ENCODE results near the gene OSBPL7.

The OSBPL7 gene

DNA sequence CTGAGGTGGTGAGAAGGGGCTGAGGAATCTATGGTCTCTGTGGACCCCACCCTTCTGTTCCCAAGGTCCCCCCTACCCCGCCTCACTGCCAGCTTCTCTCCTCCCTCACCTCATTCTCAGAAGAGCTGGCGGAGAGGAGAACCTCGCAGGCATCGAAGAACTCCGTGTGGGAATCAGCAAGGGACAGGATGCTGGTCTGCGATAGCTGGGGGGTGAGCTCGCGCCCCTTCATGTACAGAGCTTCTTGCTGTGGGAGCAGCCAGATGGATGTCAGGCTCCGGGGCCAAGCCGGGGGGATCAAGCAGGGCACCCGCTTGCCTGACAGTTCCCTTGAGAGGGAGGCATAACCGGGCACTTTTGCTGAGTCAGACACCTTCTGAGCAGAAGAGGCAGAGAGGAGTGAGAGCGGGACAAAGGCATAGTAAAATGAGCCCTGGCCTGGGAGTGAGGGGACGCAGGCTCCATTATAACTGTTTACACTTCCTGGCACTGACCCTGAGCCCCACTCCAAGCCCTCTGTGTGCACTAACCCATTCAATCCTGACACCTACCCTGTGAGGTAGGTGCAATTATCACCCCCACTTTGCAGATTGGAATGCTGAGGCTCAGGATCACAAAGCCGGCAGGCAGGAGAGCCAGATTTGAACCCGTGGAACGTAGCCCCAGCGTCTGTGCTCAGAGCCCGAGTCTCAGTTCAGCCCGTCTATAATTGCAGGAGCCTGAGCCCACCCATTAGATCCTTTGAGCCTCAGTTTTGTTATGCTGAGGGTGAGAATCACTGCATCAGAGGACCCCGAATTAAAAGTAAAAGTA lies 6.3 kb downstream of the OSBPL7 start:
- Mint-ChIP-seq H3K4me3 (no peak overlapping the region), H3K9me3 (no peaks in the 10 kb centered on the region), H3K27ac (ENCODE audit: low read depth) (peak overlapping the region; percentile 55), H3K27me3 (no peaks in the 10 kb centered on the region), H3K36me3 (ENCODE audit: insufficient read depth) (peaks cover 46% of the 10 kb centered on the region), H3K4me1 (peaks cover 31% of the 10 kb centered on the region)
- no peak for ATAC-seq (replicated peaks; ENCODE audit: extremely low read depth, poor library complexity, severe bottlenecking)
- DNase-seq (ENCODE audit: low spot score in 2 of 2) = no peak

DNA sequence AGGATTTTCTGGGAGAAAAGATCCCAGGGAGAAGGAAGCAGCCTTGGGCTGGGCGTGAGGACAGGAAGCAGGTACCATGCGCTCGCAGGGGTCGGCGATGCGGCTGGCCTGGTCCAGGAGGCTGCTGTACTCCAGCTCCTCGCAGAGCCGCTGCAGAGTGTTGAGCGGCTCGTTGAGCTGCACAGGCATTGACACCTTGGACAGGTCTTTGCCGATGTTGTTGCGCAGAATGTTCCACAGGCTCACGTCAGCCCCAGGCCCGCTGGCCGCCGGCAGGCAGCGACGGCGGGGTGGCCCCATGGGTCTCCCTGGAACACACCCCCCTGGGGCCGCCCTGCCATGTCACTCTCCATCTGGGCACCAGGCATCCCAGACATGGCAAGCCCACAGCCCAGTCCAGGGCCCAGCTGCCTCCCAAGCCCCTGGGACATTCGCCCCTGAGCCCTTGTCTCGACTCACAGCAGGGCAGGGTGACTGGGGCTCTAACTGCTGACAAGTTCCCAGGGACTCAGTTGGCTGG lies 8.0 kb downstream of the OSBPL7 start:
- no peak for ATAC-seq (replicated peaks; ENCODE audit: extremely low read depth, poor library complexity, severe bottlenecking)
- Mint-ChIP-seq H3K9me3 (no peaks in the 10 kb centered on the region), H3K27ac (ENCODE audit: low read depth) (no peak overlapping the region), H3K36me3 (ENCODE audit: insufficient read depth) (peaks cover 55% of the 10 kb centered on the region), H3K4me1 (peaks cover 33% of the 10 kb centered on the region), H3K4me3 (no peak overlapping the region), H3K27me3 (no peaks in the 10 kb centered on the region)
- no peak for DNase-seq (ENCODE audit: low spot score in 2 of 2)

GRCh38 chr17:47813077-47813476 lies 8.5 kb downstream of the OSBPL7 start:
- Mint-ChIP-seq H3K4me1 (peaks cover 33% of the 10 kb centered on the region), H3K27me3 (no peaks in the 10 kb centered on the region), H3K27ac (ENCODE audit: low read depth) (no peak overlapping the region), H3K4me3 (no peak overlapping the region), H3K36me3 (ENCODE audit: insufficient read depth) (peaks cover 56% of the 10 kb centered on the region), H3K9me3 (no peaks in the 10 kb centered on the region)
- ATAC-seq (replicated peaks; ENCODE audit: extremely low read depth, poor library complexity, severe bottlenecking) = no peak
- DNase-seq (ENCODE audit: low spot score in 2 of 2) = no peak

DNA sequence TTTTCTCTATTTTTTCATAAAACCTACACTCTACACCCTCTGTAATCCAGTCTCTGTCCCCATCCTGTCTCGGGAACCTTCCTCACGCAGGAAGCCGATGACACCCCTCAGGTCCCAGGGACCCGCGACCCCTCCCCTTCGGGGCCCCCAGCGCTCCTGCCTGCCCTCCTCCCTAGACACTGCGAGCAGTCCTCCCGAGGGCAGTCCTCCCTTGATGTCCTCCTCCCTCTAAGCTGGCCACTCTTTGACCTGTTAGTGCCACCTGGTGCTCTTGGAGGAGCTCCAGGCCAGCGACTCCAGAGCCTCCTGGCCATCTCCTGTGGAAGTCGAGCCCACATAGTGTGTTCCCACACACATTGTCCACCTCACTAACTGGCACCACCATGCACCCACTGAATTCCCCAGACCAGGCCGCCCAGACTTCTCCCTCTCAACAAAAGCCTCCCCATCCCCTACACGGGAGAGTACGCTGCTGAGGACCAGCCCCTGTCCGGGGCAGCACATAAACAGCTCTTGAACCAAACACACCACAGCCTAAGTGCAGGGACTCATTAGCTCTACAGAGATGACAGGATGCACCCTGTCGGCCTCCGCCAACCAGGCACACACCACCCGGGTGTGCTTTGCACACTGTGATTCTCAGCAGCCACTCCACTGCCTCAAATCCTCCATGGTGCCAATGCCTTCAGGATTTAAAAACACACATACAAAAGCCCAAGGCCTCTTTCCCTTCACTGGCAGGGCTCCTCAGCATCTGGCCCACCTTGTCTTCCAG lies 9.3 kb downstream of the OSBPL7 start:
- Mint-ChIP-seq H3K27me3 (no peaks in the 10 kb centered on the region), H3K9me3 (no peaks in the 10 kb centered on the region), H3K4me3 (no peak overlapping the region), H3K27ac (ENCODE audit: low read depth) (peak overlapping the region; percentile 91), H3K4me1 (peaks cover 33% of the 10 kb centered on the region), H3K36me3 (ENCODE audit: insufficient read depth) (peaks cover 54% of the 10 kb centered on the region)
- DNase-seq (ENCODE audit: low spot score in 2 of 2) (no peak), ATAC-seq (replicated peaks; ENCODE audit: extremely low read depth, poor library complexity, severe bottlenecking) (no peak)

- H3K4me1 Mint-ChIP-seq = peaks cover 33% of the 10 kb centered on the region
- ATAC-seq (replicated peaks; ENCODE audit: extremely low read depth, poor library complexity, severe bottlenecking) (no peak), DNase-seq (ENCODE audit: low spot score in 2 of 2) (no peak)
- H3K27me3 Mint-ChIP-seq = no peaks in the 10 kb centered on the region
- peaks cover 56% of the 10 kb centered on the region for H3K36me3 Mint-ChIP-seq (ENCODE audit: insufficient read depth)
- no peaks in the 10 kb centered on the region for H3K9me3 Mint-ChIP-seq
- no peak overlapping the region for H3K4me3 Mint-ChIP-seq
- peak overlapping the region; percentile 91 for H3K27ac Mint-ChIP-seq (ENCODE audit: low read depth)
Observed at GRCh38 chr17:47811709-47812108, 9.9 kb downstream of the OSBPL7 start.

DNA sequence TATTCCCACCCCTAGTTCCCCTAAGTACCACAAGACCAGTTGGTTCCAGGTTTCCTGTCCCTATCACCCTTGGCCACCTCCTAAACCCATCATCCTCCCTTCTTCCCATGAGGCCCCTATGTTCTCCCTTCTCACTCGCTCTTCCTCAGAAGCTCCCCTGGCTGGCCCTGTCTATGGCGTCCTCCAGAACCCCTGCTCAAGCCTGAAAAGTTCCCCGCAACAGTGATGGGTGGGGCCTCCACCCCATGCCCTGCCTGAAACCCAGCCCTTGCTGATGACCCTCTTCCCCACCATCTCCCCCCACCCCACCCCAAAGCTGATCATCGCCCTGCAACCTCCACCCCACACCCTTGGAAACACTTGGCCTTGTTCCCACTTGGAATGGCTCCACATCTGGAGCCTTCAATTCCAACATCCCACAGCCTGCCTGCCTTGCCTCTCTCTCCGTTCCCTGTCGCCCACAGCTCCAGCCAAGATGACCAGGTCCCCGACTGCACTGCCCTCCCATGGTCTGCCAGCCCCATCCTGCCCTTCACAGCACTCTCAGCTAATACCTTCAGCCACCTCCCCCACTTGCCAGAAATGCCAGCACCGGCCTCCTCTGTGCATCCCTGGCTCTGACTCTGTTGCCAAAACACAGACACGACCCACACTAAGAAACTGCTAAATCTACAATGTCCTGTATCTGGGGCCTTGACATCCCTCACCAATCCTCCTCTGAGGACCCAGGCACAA lies 10.5 kb downstream of the OSBPL7 start:
- peaks cover 33% of the 10 kb centered on the region for H3K4me1 Mint-ChIP-seq
- ATAC-seq (replicated peaks; ENCODE audit: extremely low read depth, poor library complexity, severe bottlenecking) (no peak), DNase-seq (ENCODE audit: low spot score in 2 of 2) (no peak)
- H3K27me3 Mint-ChIP-seq = no peaks in the 10 kb centered on the region
- no peak overlapping the region for H3K4me3 Mint-ChIP-seq
- peaks cover 57% of the 10 kb centered on the region for H3K36me3 Mint-ChIP-seq (ENCODE audit: insufficient read depth)
- H3K9me3 Mint-ChIP-seq = no peaks in the 10 kb centered on the region
- peak overlapping the region; percentile 91 for H3K27ac Mint-ChIP-seq (ENCODE audit: low read depth)

DNA sequence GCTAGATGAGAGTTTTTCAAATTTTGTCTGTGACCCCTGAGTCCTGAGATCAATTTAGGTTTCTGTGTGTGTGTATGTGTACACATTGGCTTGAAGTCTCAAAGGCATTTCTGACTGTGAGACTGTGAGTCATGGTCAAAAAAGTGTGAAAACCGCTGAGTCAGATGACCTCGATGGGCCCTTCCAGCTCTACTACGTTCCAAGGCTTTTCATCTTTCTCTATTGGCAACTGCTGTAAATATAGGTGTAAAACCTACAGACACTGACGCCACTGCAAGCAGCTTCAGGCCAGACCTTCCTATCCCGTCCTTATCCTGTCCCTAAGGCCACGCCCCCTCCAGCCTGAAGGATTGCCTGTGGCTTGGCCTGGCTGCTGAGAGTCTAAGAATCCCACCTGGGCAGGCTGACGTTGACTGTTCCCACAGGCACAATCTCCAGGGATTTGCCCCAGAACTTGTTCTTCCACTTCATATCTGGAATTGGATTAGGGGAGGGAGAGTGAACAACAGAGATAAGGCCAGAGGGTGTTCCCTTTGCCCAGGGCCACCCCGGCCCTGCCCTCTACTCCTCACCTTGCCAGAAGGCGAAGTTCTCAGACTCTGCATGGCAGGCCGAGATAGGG lies 11.3 kb downstream of the OSBPL7 start:
- peaks cover 55% of the 10 kb centered on the region for H3K36me3 Mint-ChIP-seq (ENCODE audit: insufficient read depth)
- no peaks in the 10 kb centered on the region for H3K27me3 Mint-ChIP-seq
- DNase-seq (ENCODE audit: low spot score in 2 of 2) (peak in 1 of 2 donors; percentile 36), ATAC-seq (replicated peaks; ENCODE audit: extremely low read depth, poor library complexity, severe bottlenecking) (peak; percentile 82)
- no peaks in the 10 kb centered on the region for H3K9me3 Mint-ChIP-seq
- no peak overlapping the region for H3K4me3 Mint-ChIP-seq
- peak overlapping the region; percentile 91 for H3K27ac Mint-ChIP-seq (ENCODE audit: low read depth)
- H3K4me1 Mint-ChIP-seq = peaks cover 33% of the 10 kb centered on the region

- H3K27me3 Mint-ChIP-seq = no peaks in the 10 kb centered on the region
Observed at GRCh38 chr17:47808830-47809480, 12.6 kb downstream of the OSBPL7 start.

DNA sequence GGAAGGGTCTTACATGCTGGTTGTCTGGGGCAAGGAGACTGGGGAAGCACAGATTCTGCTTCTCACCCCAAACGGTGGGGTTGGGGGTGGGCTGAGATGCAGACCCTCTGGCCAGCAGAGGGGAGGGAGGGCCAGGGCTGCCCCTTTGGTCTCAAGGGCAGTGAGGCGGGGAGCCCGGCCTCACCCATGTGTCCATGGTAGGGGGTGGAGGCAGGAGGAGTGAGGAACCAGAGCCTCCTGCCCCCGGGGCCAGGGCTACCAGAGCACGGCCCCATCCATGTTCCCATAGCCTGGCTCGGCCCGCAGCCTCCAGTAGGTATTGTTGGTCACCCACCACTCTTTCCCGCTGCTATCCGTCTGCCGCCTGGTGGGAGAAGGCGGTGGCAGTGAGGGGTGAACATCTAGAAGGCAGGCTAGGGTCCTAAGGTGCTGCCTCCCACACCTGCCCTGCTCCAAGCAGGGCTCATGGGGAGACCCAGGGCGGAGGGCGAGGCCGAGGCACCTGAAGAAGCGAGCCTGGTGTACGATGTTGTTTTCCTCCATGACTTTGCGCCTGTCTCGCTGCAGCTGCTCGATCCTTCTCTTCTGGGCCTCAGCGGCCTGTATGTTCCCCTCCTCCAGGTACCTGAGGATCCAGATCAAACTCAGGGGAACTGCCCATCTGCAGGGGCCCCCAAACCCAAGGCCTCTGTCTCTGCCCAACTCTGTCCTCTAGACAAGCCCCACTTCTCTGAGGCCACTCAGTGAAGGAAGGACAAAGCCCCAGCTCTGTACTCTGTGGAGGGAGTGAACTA lies 13.4 kb downstream of the OSBPL7 start:
- no peak for ATAC-seq (replicated peaks; ENCODE audit: extremely low read depth, poor library complexity, severe bottlenecking)
- Mint-ChIP-seq H3K9me3 (no peaks in the 10 kb centered on the region), H3K4me1 (peaks cover 33% of the 10 kb centered on the region), H3K4me3 (no peak overlapping the region), H3K27me3 (no peaks in the 10 kb centered on the region), H3K27ac (ENCODE audit: low read depth) (peak overlapping the region; percentile 84), H3K36me3 (ENCODE audit: insufficient read depth) (peaks cover 50% of the 10 kb centered on the region)
- DNase-seq (ENCODE audit: low spot score in 2 of 2) = no peak

More at GRCh38 chr17:47808830-47809480, 12.6 kb downstream of the OSBPL7 start:
- no peak overlapping the region for H3K27ac Mint-ChIP-seq (ENCODE audit: low read depth)
- no peaks in the 10 kb centered on the region for H3K9me3 Mint-ChIP-seq
- H3K4me3 Mint-ChIP-seq = no peak overlapping the region
- ATAC-seq (replicated peaks; ENCODE audit: extremely low read depth, poor library complexity, severe bottlenecking) = no peak
- H3K4me1 Mint-ChIP-seq = peaks cover 33% of the 10 kb centered on the region
- no peak for DNase-seq (ENCODE audit: low spot score in 2 of 2)
- H3K36me3 Mint-ChIP-seq (ENCODE audit: insufficient read depth) = peaks cover 53% of the 10 kb centered on the region

- ATAC-seq (replicated peaks; ENCODE audit: extremely low read depth, poor library complexity, severe bottlenecking) (no peak), DNase-seq (ENCODE audit: low spot score in 2 of 2) (no peak)
- no peak overlapping the region for H3K4me3 Mint-ChIP-seq
- H3K27ac Mint-ChIP-seq (ENCODE audit: low read depth) = peak overlapping the region; percentile 84
- H3K27me3 Mint-ChIP-seq = no peaks in the 10 kb centered on the region
- peaks cover 47% of the 10 kb centered on the region for H3K36me3 Mint-ChIP-seq (ENCODE audit: insufficient read depth)
- H3K9me3 Mint-ChIP-seq = no peaks in the 10 kb centered on the region
- peaks cover 27% of the 10 kb centered on the region for H3K4me1 Mint-ChIP-seq
Observed at GRCh38 chr17:47807421-47807820, 14.2 kb downstream of the OSBPL7 start.

- DNase-seq (ENCODE audit: low spot score in 2 of 2) = no peak
- Mint-ChIP-seq H3K9me3 (no peaks in the 10 kb centered on the region), H3K36me3 (ENCODE audit: insufficient read depth) (peaks cover 45% of the 10 kb centered on the region), H3K4me3 (no peak overlapping the region), H3K4me1 (peaks cover 25% of the 10 kb centered on the region), H3K27me3 (no peaks in the 10 kb centered on the region), H3K27ac (ENCODE audit: low read depth) (peak overlapping the region; percentile 84)
- no peak for ATAC-seq (replicated peaks; ENCODE audit: extremely low read depth, poor library complexity, severe bottlenecking)
Observed at GRCh38 chr17:47806913-47807255, 14.7 kb downstream of the OSBPL7 start.
